ENCODE results near the gene CADPS2.

DNA sequence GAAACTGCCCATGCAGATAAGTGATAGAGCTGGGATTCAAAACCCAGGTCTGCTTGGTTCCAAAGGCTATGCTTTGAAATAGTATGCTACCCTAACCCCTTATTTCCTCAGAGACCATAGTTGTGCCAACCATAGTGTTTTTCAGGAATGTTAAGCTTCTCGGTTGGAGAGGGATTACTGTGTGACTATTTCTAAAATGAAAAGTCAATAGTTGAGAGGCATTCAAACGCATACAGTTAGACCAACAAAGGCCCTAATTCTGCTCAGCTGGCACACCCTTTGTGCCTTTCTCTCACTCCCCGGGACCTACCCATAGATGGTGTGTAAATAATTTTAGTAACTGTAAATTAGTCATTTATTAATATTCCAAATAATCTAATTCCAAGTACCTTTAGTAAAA lies 118.9 kb downstream of the CADPS2 start:
- TF ChIP-seq, protein P1, sequence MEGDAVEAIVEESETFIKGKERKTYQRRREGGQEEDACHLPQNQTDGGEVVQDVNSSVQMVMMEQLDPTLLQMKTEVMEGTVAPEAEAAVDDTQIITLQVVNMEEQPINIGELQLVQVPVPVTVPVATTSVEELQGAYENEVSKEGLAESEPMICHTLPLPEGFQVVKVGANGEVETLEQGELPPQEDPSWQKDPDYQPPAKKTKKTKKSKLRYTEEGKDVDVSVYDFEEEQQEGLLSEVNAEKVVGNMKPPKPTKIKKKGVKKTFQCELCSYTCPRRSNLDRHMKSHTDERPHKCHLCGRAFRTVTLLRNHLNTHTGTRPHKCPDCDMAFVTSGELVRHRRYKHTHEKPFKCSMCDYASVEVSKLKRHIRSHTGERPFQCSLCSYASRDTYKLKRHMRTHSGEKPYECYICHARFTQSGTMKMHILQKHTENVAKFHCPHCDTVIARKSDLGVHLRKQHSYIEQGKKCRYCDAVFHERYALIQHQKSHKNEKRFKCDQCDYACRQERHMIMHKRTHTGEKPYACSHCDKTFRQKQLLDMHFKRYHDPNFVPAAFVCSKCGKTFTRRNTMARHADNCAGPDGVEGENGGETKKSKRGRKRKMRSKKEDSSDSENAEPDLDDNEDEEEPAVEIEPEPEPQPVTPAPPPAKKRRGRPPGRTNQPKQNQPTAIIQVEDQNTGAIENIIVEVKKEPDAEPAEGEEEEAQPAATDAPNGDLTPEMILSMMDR (IDR thresholded peaks at IDR 0.05; ENCODE audit: borderline replicate concordance, extremely low read depth, low read length, poor library complexity, severe bottlenecking) = no peak
- TF ChIP-seq EZH2 (IDR thresholded peaks at IDR 0.05; ENCODE audit: borderline replicate concordance, low read depth, low read length, severe bottlenecking) = no peak
